Caco-2 (cell line): ENCODE data around the gene L1TD1. TPM values are rescaled to one million over a fixed set of nuclear protein-coding genes. Genes with fewer than 3 reads are reported as not detected.

Source experiments
- BruUV-seq: library from RNA; stranded (reverse); fragments of 400-500 nt; replicated peaks from 2 replicates; lab custom pipeline; 2021; lab: Mats Ljungman, UMichigan
- CTCF ChIA-PET: fragments of 300-600 bp; sonication (Branson Sonifier 250); formaldehyde crosslinking; loops from one replicate; lab custom pipeline; 2022; ENCODE audit warnings: antibody characterized with exemption; lab: Charles Lee
- POLR2A ChIA-PET: fragments of 300-600 bp; sonication (Branson Sonifier 250); formaldehyde crosslinking; loops from one replicate; lab custom pipeline; 2022; ENCODE audit warnings: antibody characterized with exemption; lab: Charles Lee
- DNase-seq, 2 experiments: peaks; one replicate each; pipeline versions ENCODE4 v3.0.0 to v3.0.0-alpha.2; 2020 to 2022
- H3K27me3 ChIP-seq: replicated peaks from 2 replicates; pipeline ENCODE4 v1.6.0; 2011; ENCODE audit warnings: low read length; ENCODE audit not compliant: control insufficient read depth, insufficient read depth
- H3K36me3 ChIP-seq: 2 replicates; pipeline ENCODE4 v1.5.1; 2011; ENCODE audit warnings: low read length; ENCODE audit not compliant: control insufficient read depth, insufficient read depth
- H3K4me1 ChIP-seq: fragments of 250-450 bp; sonication (Bioruptor Pico); 2 replicates; pipeline ENCODE4 v1.5.1; 2020; ENCODE audit warnings: mild to moderate bottlenecking
- H3K4me3 ChIP-seq: 2 replicates; pipeline ENCODE4 v1.5.1; 2011; ENCODE audit warnings: low read depth, mild to moderate bottlenecking, control low read depth, low read length
- H3K9me3 ChIP-seq: fragments of 250-450 bp; sonication (Bioruptor Pico); 2 replicates; pipeline ENCODE4 v1.5.1; 2020; ENCODE audit warnings: mild to moderate bottlenecking, moderate library complexity
- H3K27ac Mint-ChIP-seq: one replicate; pipeline ENCODE4 v1.8.0; 2022; ENCODE audit warnings: mixed read lengths; ENCODE audit not compliant: unreplicated experiment
- H3K27me3 Mint-ChIP-seq: one replicate; pipeline ENCODE4 v1.8.0; 2022; ENCODE audit warnings: mixed read lengths; ENCODE audit not compliant: insufficient read depth, unreplicated experiment
- H3K36me3 Mint-ChIP-seq: one replicate; pipeline ENCODE4 v1.8.0; 2022; ENCODE audit warnings: mild to moderate bottlenecking, mixed read lengths; ENCODE audit not compliant: insufficient read depth, unreplicated experiment
- H3K4me1 Mint-ChIP-seq: one replicate; pipeline ENCODE4 v1.8.0; 2022; ENCODE audit warnings: low read depth, mixed read lengths; ENCODE audit not compliant: unreplicated experiment
- H3K4me3 Mint-ChIP-seq: one replicate; pipeline ENCODE4 v1.8.0; 2022; ENCODE audit warnings: mild to moderate bottlenecking, moderate library complexity, mixed read lengths; ENCODE audit not compliant: unreplicated experiment
- H3K9me3 Mint-ChIP-seq: one replicate; pipeline ENCODE4 v1.8.0; 2022; ENCODE audit warnings: mixed read lengths; ENCODE audit not compliant: unreplicated experiment
- intact Hi-C: fragments of 100-400 bp; cut with micrococcal nuclease; formaldehyde crosslinking; loops from one replicate; pipeline ENCODE4 v1.10.0; 2022; ENCODE audit not compliant: unreplicated experiment
- total RNA-seq: library from RNA; stranded (reverse); gene quantifications from 2 replicates; pipeline ENCODE4 v1.2.3, GENCODE V29; 2022
- TF ChIP-seq, protein P1 (sequence below), 2 experiments: fragments of 200-600 bp in 1 of 2; IDR thresholded peaks; 1 replicate in 1 of 2; 2 replicates in 1 of 2; pipeline versions ENCODE4 v1.5.1 to v1.8.0; 2011 to 2022; ENCODE audit warnings: antibody characterized with exemption in 1 of 2, control low read depth in 1 of 2, inconsistent platforms in 1 of 2, low read depth in 1 of 2, low read length in 1 of 2, mild to moderate bottlenecking in 1 of 2, moderate library complexity in 1 of 2; ENCODE audit not compliant: insufficient read depth in 1 of 2, severe bottlenecking in 1 of 2, unreplicated experiment in 1 of 2

Gene L1TD1
- total RNA-seq, 1 experiment from 2014 or later = 0.29 TPM

DNA sequence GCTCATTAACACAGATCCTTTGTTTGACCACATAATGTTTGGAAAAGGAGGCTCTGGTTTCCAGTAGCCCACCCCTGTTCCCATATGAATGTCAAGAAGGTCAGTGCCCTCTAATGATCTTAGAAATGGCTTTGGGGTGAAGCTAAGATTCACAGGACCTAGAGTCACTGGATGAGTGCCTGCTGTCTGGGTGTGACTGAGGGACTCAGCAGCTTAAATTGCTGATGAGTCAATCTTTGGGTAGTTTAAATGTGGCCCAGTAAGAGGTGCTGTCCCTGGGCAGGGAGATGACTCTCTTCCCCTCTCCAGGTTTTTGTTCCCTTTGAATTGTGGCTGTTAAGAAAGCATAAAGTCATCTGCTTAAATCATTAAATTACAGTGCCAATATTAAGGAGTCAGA is 50.6 kb downstream of the L1TD1 start:
- peaks cover 10% of the 10 kb centered on the region for H3K4me1 ChIP-seq
- H3K4me3 ChIP-seq = no peak overlapping the region
- H3K27me3 Mint-ChIP-seq = no peaks in the 10 kb centered on the region
- POLR2A ChIA-PET = no interaction called here
- no peak for DNase-seq
- no TSS peak for BruUV-seq
- H3K9me3 ChIP-seq = no peaks in the 10 kb centered on the region; the same call in 1 of the 2 replicates
- H3K9me3 Mint-ChIP-seq = no peaks in the 10 kb centered on the region
- H3K36me3 ChIP-seq = no peaks in the 10 kb centered on the region
- H3K27ac Mint-ChIP-seq = no peak overlapping the region
- intact Hi-C loops = no loop called here
- CTCF ChIA-PET = no interaction called here
- H3K4me3 Mint-ChIP-seq = no peak overlapping the region
- H3K27me3 ChIP-seq = no peaks in the 10 kb centered on the region
- no peaks in the 10 kb centered on the region for H3K4me1 Mint-ChIP-seq
- TF ChIP-seq, protein P1, sequence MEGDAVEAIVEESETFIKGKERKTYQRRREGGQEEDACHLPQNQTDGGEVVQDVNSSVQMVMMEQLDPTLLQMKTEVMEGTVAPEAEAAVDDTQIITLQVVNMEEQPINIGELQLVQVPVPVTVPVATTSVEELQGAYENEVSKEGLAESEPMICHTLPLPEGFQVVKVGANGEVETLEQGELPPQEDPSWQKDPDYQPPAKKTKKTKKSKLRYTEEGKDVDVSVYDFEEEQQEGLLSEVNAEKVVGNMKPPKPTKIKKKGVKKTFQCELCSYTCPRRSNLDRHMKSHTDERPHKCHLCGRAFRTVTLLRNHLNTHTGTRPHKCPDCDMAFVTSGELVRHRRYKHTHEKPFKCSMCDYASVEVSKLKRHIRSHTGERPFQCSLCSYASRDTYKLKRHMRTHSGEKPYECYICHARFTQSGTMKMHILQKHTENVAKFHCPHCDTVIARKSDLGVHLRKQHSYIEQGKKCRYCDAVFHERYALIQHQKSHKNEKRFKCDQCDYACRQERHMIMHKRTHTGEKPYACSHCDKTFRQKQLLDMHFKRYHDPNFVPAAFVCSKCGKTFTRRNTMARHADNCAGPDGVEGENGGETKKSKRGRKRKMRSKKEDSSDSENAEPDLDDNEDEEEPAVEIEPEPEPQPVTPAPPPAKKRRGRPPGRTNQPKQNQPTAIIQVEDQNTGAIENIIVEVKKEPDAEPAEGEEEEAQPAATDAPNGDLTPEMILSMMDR (IDR thresholded peaks at IDR 0.05; ENCODE audit: insufficient read depth in 1 of 2, low read depth in 1 of 2, low read length in 1 of 2, severe bottlenecking in 1 of 2, unreplicated experiment in 1 of 2) = no peak
- H3K36me3 Mint-ChIP-seq = peaks cover 52% of the 10 kb centered on the region

DNA sequence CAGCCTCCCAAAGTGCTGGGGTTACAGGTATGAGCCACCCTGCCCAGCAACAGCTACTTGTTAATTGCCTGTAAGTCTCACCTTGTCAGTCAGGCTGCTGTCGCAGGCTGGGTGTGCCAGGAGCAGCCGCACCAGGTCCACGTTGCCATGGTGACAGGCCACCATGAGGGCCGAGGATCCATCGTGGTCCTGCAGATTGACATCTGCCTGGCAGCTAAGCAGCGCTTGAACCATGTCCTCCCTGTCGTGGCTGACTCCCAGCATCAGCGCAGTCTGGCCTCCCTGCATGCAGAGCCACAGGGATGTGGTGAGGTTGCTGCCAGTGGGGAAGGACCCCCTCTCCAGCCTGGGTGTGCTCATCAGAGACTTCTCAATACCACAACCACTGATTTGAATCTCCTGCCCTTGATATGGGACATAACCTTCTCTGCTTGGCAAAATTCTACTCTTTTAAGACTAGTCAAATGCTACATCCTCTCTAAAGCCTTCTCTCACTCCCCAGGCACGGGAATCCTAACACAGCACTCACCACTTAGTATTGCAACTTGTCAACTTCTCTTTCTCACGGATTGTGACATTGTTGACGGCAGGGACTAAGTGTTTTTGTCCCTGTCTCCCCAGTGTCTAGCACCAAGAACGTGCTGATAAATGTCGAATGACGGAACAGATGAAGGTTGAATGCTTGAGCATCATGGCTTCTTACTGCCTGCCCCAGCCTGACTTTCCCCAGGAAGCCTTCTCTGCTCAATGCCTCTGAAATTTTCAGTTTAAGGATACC is 52.9 kb downstream of the L1TD1 start:
- Mint-ChIP-seq H3K9me3 (no peaks in the 10 kb centered on the region), H3K27ac (no peak overlapping the region), H3K4me1 (no peaks in the 10 kb centered on the region), H3K36me3 (peaks cover 50% of the 10 kb centered on the region), H3K4me3 (no peak overlapping the region), H3K27me3 (no peaks in the 10 kb centered on the region)
- intact Hi-C loops = no loop called here
- H3K27me3 ChIP-seq = no peaks in the 10 kb centered on the region
- TF ChIP-seq, protein P1 (IDR thresholded peaks at IDR 0.05; ENCODE audit: insufficient read depth in 1 of 2, low read depth in 1 of 2, low read length in 1 of 2, severe bottlenecking in 1 of 2, unreplicated experiment in 1 of 2) = no peak
- H3K36me3 ChIP-seq = no peaks in the 10 kb centered on the region; the same call in 1 of the 2 replicates
- H3K4me1 ChIP-seq = no peaks in the 10 kb centered on the region
- H3K9me3 ChIP-seq = no peaks in the 10 kb centered on the region; the same call in 1 of the 2 replicates
- no TSS peak for BruUV-seq
- CTCF ChIA-PET = interaction anchor here (0.6 kb wide), 1 partner anchor 109 kb away, joined by 6 read pairs; no protein-coding TSS in a partner anchor
- no peak for DNase-seq
- no peak overlapping the region for H3K4me3 ChIP-seq
- POLR2A ChIA-PET = no interaction called here

DNA sequence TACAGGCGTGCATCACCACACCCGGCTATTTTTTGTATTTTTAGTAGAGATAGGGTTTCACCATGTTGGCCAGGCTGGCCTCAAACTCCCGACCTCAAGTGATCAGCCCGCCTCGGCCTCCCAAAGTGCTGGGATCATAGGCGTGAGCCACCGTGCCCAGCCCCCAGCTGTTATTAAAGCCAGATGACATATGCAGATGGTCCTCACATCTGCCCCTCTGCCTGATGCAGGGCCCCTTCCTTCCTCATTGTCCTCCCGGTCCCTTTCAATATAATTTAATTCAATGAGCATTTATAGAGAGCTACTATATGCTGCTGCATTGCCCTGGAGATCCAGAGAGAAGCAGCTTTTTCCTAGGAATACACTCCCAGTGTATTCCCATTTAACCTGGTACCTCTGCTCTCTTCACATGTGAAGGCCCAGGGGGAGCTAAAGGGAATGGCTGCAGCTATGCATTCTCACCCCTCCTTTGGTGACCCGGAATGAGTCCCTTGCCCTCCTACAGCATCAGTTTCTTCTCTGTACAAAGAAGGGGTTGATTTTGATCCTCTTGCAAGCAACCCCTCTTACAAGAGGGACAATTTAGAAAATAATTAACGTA is 55.6 kb downstream of the L1TD1 start:
- intact Hi-C loops = no loop called here
- CTCF ChIA-PET = no interaction called here
- Histone ChIP-seq H3K27me3 (no peaks in the 10 kb centered on the region), H3K4me1 (no peaks in the 10 kb centered on the region), H3K36me3 (no peaks in the 10 kb centered on the region; the same call in 1 of the 2 replicates), H3K4me3 (no peak overlapping the region), H3K9me3 (no peaks in the 10 kb centered on the region; the same call in 1 of the 2 replicates)
- no peak overlapping the region for H3K27ac Mint-ChIP-seq
- no TSS peak for BruUV-seq
- DNase-seq = no peak
- H3K4me1 Mint-ChIP-seq = no peaks in the 10 kb centered on the region
- H3K27me3 Mint-ChIP-seq = no peaks in the 10 kb centered on the region
- H3K9me3 Mint-ChIP-seq = no peaks in the 10 kb centered on the region
- POLR2A ChIA-PET = no interaction called here
- H3K36me3 Mint-ChIP-seq = peaks cover 35% of the 10 kb centered on the region
- TF ChIP-seq, protein P1 (IDR thresholded peaks at IDR 0.05; ENCODE audit: insufficient read depth in 1 of 2, low read depth in 1 of 2, low read length in 1 of 2, severe bottlenecking in 1 of 2, unreplicated experiment in 1 of 2) = no peak
- no peak overlapping the region for H3K4me3 Mint-ChIP-seq
